Tibial nerve (tissue), 4 donors: ENCODE measurements around the gene SMIM44. TPM values are rescaled to one million over a fixed set of nuclear protein-coding genes. Genes with fewer than 3 reads are reported as not detected.

ENCODE experiments used
- DNase-seq, 2 donors: peaks; one replicate each; pipeline ENCODE4 v3.0.0-alpha.2; 2019; ENCODE audit warnings: low spot score in 2 of 2
- H3K27ac ChIP-seq, 4 donors: fragments of 200-600 bp; sonication (generic) in 3 of 4; one replicate each; pipeline ENCODE4 v1.5.1; 2017 to 2019; ENCODE audit warnings: mild to moderate bottlenecking in 1 of 4
- H3K27me3 ChIP-seq, 2 donors: fragments of 200-600 bp; sonication (generic) in 1 of 2; one replicate each; pipeline versions ENCODE4 v1.5.1 to v1.6.0; 2017 to 2019
- H3K36me3 ChIP-seq, 3 donors: fragments of 200-600 bp; sonication (generic); one replicate each; pipeline ENCODE4 v1.5.1; 2018 to 2019
- H3K4me1 ChIP-seq, 4 donors: fragments of 200-600 bp; sonication (generic) in 3 of 4; one replicate each; pipeline ENCODE4 v1.5.1; 2017 to 2019
- H3K4me3 ChIP-seq, 4 donors: fragments of 200-600 bp; sonication (generic) in 3 of 4; one replicate each; pipeline ENCODE4 v1.5.1; 2017 to 2019; ENCODE audit warnings: mild to moderate bottlenecking in 1 of 4, moderate library complexity in 1 of 4
- H3K9me3 ChIP-seq, 4 donors: fragments of 200-600 bp; sonication (generic) in 3 of 4; one replicate each; pipeline ENCODE4 v1.5.1; 2017 to 2019
- EP300 ChIP-seq, 2 donors: sonication (generic); formaldehyde crosslinking; IDR thresholded peaks; one replicate each; pipeline ENCODE4 v1.6.1; 2017; ENCODE audit warnings: antibody characterized with exemption in 2 of 2, mild to moderate bottlenecking in 1 of 2
- POLR2A ChIP-seq, 2 donors: fragments of 450-650 bp; IDR thresholded peaks; one replicate each; pipeline ENCODE4 v1.6.1; 2017; ENCODE audit warnings: antibody characterized with exemption in 2 of 2, mild to moderate bottlenecking in 2 of 2, moderate library complexity in 2 of 2
- WGBS, 2 donors: methylation state at CpG; one replicate each; pipeline ENCODE4 v1.1.5; 2018; 5-methylcytosine and 5-hydroxymethylcytosine counted together
- total RNA-seq, 4 donors: library from RNA; depleted of rRNA; stranded (reverse); fragments of >200 nt; gene quantifications; one replicate each; pipeline ENCODE4 v1.1.0, GENCODE V29; 2016
- TF ChIP-seq, protein P1 (sequence below), 5 experiments: fragments of 200-600 bp in 3 of 5; fragments of 450-650 bp in 2 of 5; sonication (generic) in 3 of 5; IDR thresholded peaks; one replicate each; pipeline ENCODE4 v1.5.1; 2016 to 2019; ENCODE audit warnings: antibody characterized with exemption in 5 of 5, mild to moderate bottlenecking in 3 of 5, moderate library complexity in 2 of 5

Gene SMIM44
- total RNA-seq, 4 donors from 2014 or later = not detected

DNA sequence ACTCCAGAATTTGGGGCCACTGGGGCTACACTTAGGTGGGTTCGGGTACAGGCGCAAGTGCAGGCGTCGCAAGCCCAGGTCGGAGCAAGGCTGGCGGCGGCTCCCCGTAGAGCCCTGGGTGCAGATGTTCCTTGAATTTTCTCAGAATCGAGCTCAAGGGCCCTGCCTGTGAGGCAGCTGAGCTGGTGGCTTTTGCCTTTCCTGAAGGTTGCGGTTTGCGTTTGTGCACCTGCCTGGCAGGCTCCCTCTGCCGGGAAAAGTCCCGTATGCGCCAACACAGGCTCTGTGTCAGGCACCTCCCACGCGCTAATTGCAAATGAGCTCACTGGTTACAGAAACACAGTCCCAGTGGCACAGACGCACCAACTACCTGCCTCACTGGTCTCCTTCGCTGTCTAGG, 11.3 kb upstream of the SMIM44 start:
- 92 to 93% methylated on average over 18 of the region's 18 CpGs for WGBS, 2 donors
- DNase-seq = no peak
- TF ChIP-seq EP300 (IDR thresholded peaks at IDR 0.05) (no peak), POLR2A (IDR thresholded peaks at IDR 0.05) (no peak)
- TF ChIP-seq, protein P1, sequence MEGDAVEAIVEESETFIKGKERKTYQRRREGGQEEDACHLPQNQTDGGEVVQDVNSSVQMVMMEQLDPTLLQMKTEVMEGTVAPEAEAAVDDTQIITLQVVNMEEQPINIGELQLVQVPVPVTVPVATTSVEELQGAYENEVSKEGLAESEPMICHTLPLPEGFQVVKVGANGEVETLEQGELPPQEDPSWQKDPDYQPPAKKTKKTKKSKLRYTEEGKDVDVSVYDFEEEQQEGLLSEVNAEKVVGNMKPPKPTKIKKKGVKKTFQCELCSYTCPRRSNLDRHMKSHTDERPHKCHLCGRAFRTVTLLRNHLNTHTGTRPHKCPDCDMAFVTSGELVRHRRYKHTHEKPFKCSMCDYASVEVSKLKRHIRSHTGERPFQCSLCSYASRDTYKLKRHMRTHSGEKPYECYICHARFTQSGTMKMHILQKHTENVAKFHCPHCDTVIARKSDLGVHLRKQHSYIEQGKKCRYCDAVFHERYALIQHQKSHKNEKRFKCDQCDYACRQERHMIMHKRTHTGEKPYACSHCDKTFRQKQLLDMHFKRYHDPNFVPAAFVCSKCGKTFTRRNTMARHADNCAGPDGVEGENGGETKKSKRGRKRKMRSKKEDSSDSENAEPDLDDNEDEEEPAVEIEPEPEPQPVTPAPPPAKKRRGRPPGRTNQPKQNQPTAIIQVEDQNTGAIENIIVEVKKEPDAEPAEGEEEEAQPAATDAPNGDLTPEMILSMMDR (IDR thresholded peaks at IDR 0.05) = no peak
- H3K27me3 ChIP-seq = no peaks in the 10 kb centered on the region
- H3K4me1 ChIP-seq = peaks cover 0 to 11% (median 4%) of the 10 kb centered on the region in 4 donors
- H3K4me3 ChIP-seq = no peak overlapping the region
- no peaks in the 10 kb centered on the region for H3K9me3 ChIP-seq
- peaks cover 0 to 83% (median 7%) of the 10 kb centered on the region in 3 donors for H3K36me3 ChIP-seq
- H3K27ac ChIP-seq = no peak overlapping the region

DNA sequence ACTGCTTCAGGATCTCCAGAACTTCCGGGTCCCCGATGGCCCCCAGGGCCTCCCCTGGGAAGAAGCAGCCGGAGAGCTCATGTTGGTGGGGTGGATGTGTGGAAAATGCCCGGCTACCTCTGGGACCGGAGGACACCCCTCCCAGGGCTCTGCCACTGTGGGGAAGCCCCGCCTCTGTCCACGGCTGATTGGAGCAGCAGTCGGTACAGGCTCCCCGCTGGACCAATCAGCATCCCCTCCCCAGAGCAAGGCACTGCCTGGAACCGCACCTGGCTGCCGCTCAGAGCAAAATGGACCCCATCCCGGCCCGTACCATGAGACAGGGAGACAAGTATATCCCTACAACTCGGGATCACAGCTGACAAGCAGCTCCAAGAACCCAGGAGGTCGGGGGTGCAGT, 10.8 kb upstream of the SMIM44 start:
- DNase-seq = no peak
- no peak for TF ChIP-seq POLR2A (IDR thresholded peaks at IDR 0.05)
- TF ChIP-seq, protein P1 (IDR thresholded peaks at IDR 0.05) = no peak
- TF ChIP-seq EP300 (IDR thresholded peaks at IDR 0.05) = no peak
- Histone ChIP-seq H3K27me3 (no peaks in the 10 kb centered on the region), H3K4me1 (peaks cover 0 to 6% (median under 1%) of the 10 kb centered on the region in 4 donors), H3K27ac (no peak overlapping the region), H3K4me3 (no peak overlapping the region), H3K36me3 (peaks cover 0 to 87% (median 7%) of the 10 kb centered on the region in 3 donors), H3K9me3 (no peaks in the 10 kb centered on the region)
- WGBS, 2 donors = 73 to 76% methylated on average over 9 to 15 of the region's 15 CpGs

DNA sequence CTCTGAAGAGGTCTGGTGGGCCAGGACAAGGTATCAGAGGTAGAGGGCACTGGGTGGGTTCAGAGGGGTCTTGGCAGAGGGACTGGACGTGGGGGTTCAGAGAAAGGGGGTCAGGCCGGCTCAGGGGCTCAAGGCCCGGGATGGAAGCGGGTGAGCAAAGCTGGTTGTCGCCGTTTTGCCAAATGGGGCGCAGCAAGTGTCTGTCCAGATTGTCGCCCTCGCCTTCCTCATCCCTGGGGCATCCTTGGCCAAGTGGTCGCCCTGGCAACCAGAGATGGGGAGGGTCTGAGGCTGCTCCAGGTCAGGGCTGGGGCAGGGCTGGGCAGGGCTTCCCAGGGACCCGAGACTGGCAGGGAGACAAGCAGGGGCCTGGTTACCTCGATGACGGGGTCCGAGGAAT, 10.4 kb upstream of the SMIM44 start:
- WGBS, 2 donors = 87 to 88% methylated on average over 11 of the region's 14 CpGs
- Histone ChIP-seq H3K9me3 (no peaks in the 10 kb centered on the region), H3K27me3 (no peaks in the 10 kb centered on the region), H3K4me1 (peaks cover 0 to 2% (median 0%) of the 10 kb centered on the region in 4 donors), H3K4me3 (no peak overlapping the region), H3K27ac (no peak overlapping the region), H3K36me3 (peaks cover 0 to 91% (median 7%) of the 10 kb centered on the region in 3 donors)
- DNase-seq = no peak
- no peak for TF ChIP-seq EP300 (IDR thresholded peaks at IDR 0.05)
- TF ChIP-seq POLR2A (IDR thresholded peaks at IDR 0.05) = no peak
- TF ChIP-seq, protein P1 (IDR thresholded peaks at IDR 0.05) = no peak

DNA sequence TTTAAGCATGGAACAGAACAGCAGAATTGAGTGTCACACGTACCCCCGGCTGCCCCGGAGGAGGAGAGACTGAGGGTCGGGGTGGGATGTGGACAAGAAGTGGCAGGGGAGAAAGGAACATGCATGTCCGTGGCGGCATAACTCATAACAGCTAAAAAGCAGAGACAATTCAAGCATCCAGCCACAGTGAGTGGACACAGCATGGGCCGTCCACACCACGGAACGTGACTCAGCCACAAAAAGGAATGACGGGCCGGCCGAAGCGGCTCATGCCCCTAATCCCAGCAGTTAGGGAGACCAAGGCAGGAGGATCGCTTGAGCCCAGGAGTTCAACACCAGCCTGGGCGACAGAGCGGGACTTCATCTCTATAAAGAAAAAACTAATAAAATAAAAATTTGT, 9.7 kb upstream of the SMIM44 start:
- H3K36me3 ChIP-seq = peaks cover 0 to 91% (median 7%) of the 10 kb centered on the region in 3 donors
- TF ChIP-seq, protein P1 (IDR thresholded peaks at IDR 0.05) = no peak
- no peak for TF ChIP-seq EP300 (IDR thresholded peaks at IDR 0.05)
- TF ChIP-seq POLR2A (IDR thresholded peaks at IDR 0.05) = no peak
- no peaks in the 10 kb centered on the region for H3K9me3 ChIP-seq
- H3K27ac ChIP-seq = no peak overlapping the region
- 91 to 95% methylated on average over 16 of the region's 16 CpGs for WGBS, 2 donors
- no peak for DNase-seq
- H3K4me1 ChIP-seq = no peaks in the 10 kb centered on the region
- no peak overlapping the region for H3K4me3 ChIP-seq
- no peaks in the 10 kb centered on the region for H3K27me3 ChIP-seq

DNA sequence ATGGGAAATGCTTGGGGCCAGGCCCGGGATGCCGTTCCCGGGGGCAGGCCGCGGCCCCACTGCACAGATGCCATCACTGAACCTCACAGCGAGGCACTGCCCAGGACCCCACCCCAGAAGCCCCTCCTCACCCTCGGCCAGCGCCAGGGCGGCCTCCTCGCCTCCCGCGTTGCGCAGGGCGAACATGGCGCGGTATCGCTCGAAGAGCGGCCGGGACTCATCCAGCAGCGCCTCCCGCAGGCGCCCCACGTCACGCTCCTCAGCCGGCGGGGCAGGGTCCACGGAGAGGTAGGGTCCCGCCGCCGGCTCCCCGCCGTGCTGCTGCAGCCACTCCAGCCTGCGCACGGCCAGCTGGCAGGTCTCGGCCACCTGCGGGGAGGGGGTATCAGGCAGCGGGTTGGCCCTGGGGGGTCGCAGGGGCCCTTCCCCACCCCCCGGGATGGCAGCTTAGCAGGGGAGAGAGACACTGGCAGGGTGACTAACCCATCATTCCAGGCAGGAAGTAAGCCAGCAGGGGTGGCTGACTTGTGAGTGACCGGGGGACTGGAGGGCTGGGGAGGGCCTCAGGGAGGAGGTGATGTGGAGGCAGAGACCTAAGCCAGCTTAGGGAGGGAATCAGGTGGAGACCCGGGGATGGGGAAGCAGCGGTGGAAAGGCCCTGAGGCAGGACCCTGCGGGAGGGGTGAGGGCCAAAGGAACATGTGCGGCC, 9.0 kb upstream of the SMIM44 start:
- Histone ChIP-seq H3K36me3 (peaks cover 0 to 85% (median 7%) of the 10 kb centered on the region in 3 donors), H3K27me3 (no peaks in the 10 kb centered on the region), H3K4me1 (no peaks in the 10 kb centered on the region), H3K27ac (no peak overlapping the region), H3K9me3 (no peaks in the 10 kb centered on the region), H3K4me3 (no peak overlapping the region)
- TF ChIP-seq POLR2A (IDR thresholded peaks at IDR 0.05) (no peak), EP300 (IDR thresholded peaks at IDR 0.05) (no peak)
- TF ChIP-seq, protein P1 (IDR thresholded peaks at IDR 0.05) = no peak
- DNase-seq = no peak
- 94 to 95% methylated on average over 30 to 33 of the region's 45 CpGs for whole genome bisulfite sequencing, 2 donors
